ENCODE data around the gene RAB3B.

Gene RAB3B

DNA sequence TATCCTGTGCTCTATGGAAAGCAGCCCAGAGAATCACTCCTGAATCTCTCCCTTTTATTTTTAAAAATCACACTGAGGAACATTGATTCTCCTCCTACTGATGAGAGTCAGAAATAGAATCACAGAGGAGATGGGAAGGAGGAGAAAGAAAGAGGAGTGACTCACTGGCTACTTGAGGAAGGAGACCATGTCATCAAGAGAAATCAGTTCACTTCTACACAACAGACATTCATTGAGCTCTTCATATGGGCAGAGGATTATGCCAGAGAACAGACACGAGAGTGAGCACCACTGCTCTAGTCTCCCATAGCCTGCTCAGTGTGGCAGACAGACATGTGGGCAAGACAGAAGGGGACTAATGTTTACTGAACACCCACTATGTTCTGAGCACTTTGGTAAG is 44.2 kb downstream of the RAB3B start:
- Histone ChIP-seq H3K9me3 (ENCODE audit: low read depth, low read length) (no peaks in the 10 kb centered on the region), H3K9ac (ENCODE audit: insufficient read length) (no peak overlapping the region), H3K27ac (no peak overlapping the region), H3K4me3 (no peak overlapping the region), H3K36me3 (ENCODE audit: insufficient read depth, low read length) (no peaks in the 10 kb centered on the region)
- no peak for DNase-seq (ENCODE audit: low read depth, low spot score)
- no peak for TF ChIP-seq EZH2 (IDR thresholded peaks at IDR 0.05)
- no peak for TF ChIP-seq FOXP2 (optimal IDR thresholded peaks at IDR 0.05; ENCODE audit: control extremely low read depth, extremely low read length, insufficient read depth)
- TF ChIP-seq POLR2AphosphoS5 (IDR thresholded peaks at IDR 0.05; ENCODE audit: borderline replicate concordance, low read depth, low read length), result no peak

DNA sequence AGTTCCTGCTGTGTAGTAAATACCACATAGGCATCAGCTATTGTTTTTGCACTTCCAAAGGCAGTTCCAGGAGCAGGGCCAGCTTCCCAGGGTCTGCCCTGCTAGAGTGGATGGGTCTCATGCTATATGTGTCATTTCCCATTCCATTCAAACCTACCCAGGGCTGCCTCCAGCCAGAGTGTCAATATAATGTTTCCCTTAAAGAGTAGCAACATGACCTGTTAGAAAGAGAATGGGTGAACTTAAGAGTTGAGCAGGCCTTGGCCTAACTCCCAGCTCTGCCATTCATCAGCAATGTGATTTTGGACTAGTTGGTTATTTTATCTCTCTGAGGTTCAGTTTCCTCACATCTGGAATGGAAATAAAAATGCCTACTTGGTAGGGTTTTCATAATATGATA is 44.9 kb downstream of the RAB3B start:
- Histone ChIP-seq H3K4me3 (no peak overlapping the region), H3K9ac (ENCODE audit: insufficient read length) (no peak overlapping the region), H3K27ac (no peak overlapping the region), H3K9me3 (ENCODE audit: low read depth, low read length) (no peaks in the 10 kb centered on the region), H3K36me3 (ENCODE audit: insufficient read depth, low read length) (no peaks in the 10 kb centered on the region)
- no peak for DNase-seq (ENCODE audit: low read depth, low spot score)
- TF ChIP-seq POLR2AphosphoS5 (IDR thresholded peaks at IDR 0.05; ENCODE audit: borderline replicate concordance, low read depth, low read length), result no peak
- TF ChIP-seq EZH2 (IDR thresholded peaks at IDR 0.05), result no peak
- TF ChIP-seq FOXP2 (optimal IDR thresholded peaks at IDR 0.05; ENCODE audit: control extremely low read depth, extremely low read length, insufficient read depth), result no peak

- no peak for DNase-seq (ENCODE audit: low read depth, low spot score)
- Histone ChIP-seq H3K9me3 (ENCODE audit: low read depth, low read length) (no peaks in the 10 kb centered on the region), H3K27ac (no peak overlapping the region), H3K36me3 (ENCODE audit: insufficient read depth, low read length) (no peaks in the 10 kb centered on the region), H3K9ac (ENCODE audit: insufficient read length) (no peak overlapping the region), H3K4me3 (no peak overlapping the region)
- TF ChIP-seq FOXP2 (optimal IDR thresholded peaks at IDR 0.05; ENCODE audit: control extremely low read depth, extremely low read length, insufficient read depth) (no peak), POLR2AphosphoS5 (IDR thresholded peaks at IDR 0.05; ENCODE audit: borderline replicate concordance, low read depth, low read length) (no peak), EZH2 (IDR thresholded peaks at IDR 0.05) (no peak)
Observed at GRCh38 chr1:51942281-51942680, 48.2 kb downstream of the RAB3B start.

GRCh38 chr1:51941528-51941927 is 49.0 kb downstream of the RAB3B start:
- Histone ChIP-seq H3K9ac (ENCODE audit: insufficient read length) (no peak overlapping the region), H3K9me3 (ENCODE audit: low read depth, low read length) (no peaks in the 10 kb centered on the region), H3K36me3 (ENCODE audit: insufficient read depth, low read length) (no peaks in the 10 kb centered on the region), H3K4me3 (no peak overlapping the region), H3K27ac (no peak overlapping the region)
- no peak for TF ChIP-seq EZH2 (IDR thresholded peaks at IDR 0.05)
- TF ChIP-seq FOXP2 (optimal IDR thresholded peaks at IDR 0.05; ENCODE audit: control extremely low read depth, extremely low read length, insufficient read depth), result no peak
- TF ChIP-seq POLR2AphosphoS5 (IDR thresholded peaks at IDR 0.05; ENCODE audit: borderline replicate concordance, low read depth, low read length), result no peak
- DNase-seq (ENCODE audit: low read depth, low spot score), result no peak

DNA sequence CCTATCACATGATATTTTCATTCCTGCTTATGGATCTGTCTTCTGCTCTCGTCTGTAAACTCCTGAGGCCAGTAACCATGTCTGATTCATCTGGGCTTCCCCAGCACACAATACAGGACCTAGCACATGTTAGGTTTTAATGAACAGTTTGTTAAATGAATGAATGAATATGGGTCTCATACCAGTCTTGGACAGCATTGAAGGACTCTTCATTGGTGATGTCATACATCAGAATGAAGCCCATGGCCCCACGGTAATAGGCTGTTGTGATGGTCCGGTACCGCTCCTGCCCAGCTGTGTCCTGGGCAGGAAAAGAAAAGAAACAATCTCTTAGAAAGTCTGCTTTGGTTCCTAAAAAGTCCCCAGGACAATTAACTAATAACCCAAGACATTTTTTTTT is 53.4 kb downstream of the RAB3B start:
- TF ChIP-seq FOXP2 (optimal IDR thresholded peaks at IDR 0.05; ENCODE audit: control extremely low read depth, extremely low read length, insufficient read depth), result no peak
- H3K27ac ChIP-seq, result no peak overlapping the region
- DNase-seq (ENCODE audit: low read depth, low spot score), result no peak
- no peak overlapping the region for H3K9ac ChIP-seq (ENCODE audit: insufficient read length)
- no peak overlapping the region for H3K4me3 ChIP-seq
- no peaks in the 10 kb centered on the region for H3K36me3 ChIP-seq (ENCODE audit: insufficient read depth, low read length)
- H3K9me3 ChIP-seq (ENCODE audit: low read depth, low read length), result no peaks in the 10 kb centered on the region

- TF ChIP-seq FOXP2 (optimal IDR thresholded peaks at IDR 0.05; ENCODE audit: control extremely low read depth, extremely low read length, insufficient read depth) (no peak), EZH2 (IDR thresholded peaks at IDR 0.05) (no peak), POLR2AphosphoS5 (IDR thresholded peaks at IDR 0.05; ENCODE audit: borderline replicate concordance, low read depth, low read length) (no peak)
- Histone ChIP-seq H3K9ac (ENCODE audit: insufficient read length) (no peak overlapping the region), H3K9me3 (ENCODE audit: low read depth, low read length) (no peaks in the 10 kb centered on the region), H3K36me3 (ENCODE audit: insufficient read depth, low read length) (no peaks in the 10 kb centered on the region), H3K27ac (no peak overlapping the region), H3K4me3 (no peak overlapping the region)
- no peak for DNase-seq (ENCODE audit: low read depth, low spot score)
Observed at GRCh38 chr1:51936531-51936930, 54.0 kb downstream of the RAB3B start.

DNA sequence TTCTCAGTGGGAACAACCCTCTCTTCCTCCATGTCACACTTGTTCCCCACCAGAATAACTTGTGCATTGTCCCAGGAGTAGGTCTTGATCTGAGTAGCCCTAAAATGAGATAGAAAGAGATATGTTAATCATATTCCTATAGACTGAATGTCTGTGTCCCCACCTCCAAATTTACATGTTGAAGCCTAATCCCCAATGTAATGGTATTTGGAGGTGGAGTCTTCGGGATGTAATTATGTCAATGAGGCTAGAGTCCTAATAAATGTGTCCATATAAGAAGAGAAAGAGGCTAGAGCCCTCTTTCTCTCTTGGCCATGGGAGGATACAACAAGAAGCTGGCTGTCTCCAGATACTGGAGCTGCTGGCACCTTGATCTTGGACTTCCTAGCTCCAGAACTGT is 57.2 kb downstream of the RAB3B start:
- no peak for TF ChIP-seq FOXP2 (optimal IDR thresholded peaks at IDR 0.05; ENCODE audit: control extremely low read depth, extremely low read length, insufficient read depth)
- no peak for TF ChIP-seq EZH2 (IDR thresholded peaks at IDR 0.05)
- TF ChIP-seq POLR2AphosphoS5 (IDR thresholded peaks at IDR 0.05; ENCODE audit: borderline replicate concordance, low read depth, low read length), result no peak
- Histone ChIP-seq H3K4me3 (no peak overlapping the region), H3K9ac (ENCODE audit: insufficient read length) (no peak overlapping the region), H3K9me3 (ENCODE audit: low read depth, low read length) (no peaks in the 10 kb centered on the region), H3K36me3 (ENCODE audit: insufficient read depth, low read length) (no peaks in the 10 kb centered on the region), H3K27ac (no peak overlapping the region)
- DNase-seq (ENCODE audit: low read depth, low spot score), result no peak

DNA sequence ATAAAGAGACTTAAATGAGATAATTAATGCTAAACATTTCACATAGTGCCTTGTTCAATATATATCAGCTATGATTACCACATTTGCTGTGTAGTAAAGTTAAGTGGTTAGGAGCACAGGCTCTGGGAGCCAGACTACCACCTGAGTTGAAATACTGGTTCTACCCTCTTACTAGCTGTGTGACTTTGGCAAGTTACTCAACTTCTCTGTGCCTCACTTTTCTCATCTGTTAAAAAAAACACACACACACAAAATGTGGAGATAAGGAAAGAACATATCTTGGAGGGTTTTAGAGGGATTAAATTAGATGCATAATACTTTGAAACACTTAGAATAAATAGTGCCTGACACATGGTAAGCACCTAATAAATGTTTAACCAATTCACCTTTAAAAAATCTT is 60.2 kb downstream of the RAB3B start:
- no peak for DNase-seq (ENCODE audit: low read depth, low spot score)
- Histone ChIP-seq H3K36me3 (ENCODE audit: insufficient read depth, low read length) (no peaks in the 10 kb centered on the region), H3K27ac (no peak overlapping the region), H3K9ac (ENCODE audit: insufficient read length) (no peak overlapping the region), H3K9me3 (ENCODE audit: low read depth, low read length) (no peaks in the 10 kb centered on the region), H3K4me3 (no peak overlapping the region)
- TF ChIP-seq POLR2AphosphoS5 (IDR thresholded peaks at IDR 0.05; ENCODE audit: borderline replicate concordance, low read depth, low read length) (no peak), FOXP2 (optimal IDR thresholded peaks at IDR 0.05; ENCODE audit: control extremely low read depth, extremely low read length, insufficient read depth) (no peak), EZH2 (IDR thresholded peaks at IDR 0.05) (no peak)

GRCh38 chr1:51928896-51929295 is 61.6 kb downstream of the RAB3B start:
- Histone ChIP-seq H3K9me3 (ENCODE audit: low read depth, low read length) (no peaks in the 10 kb centered on the region), H3K4me3 (no peak overlapping the region), H3K36me3 (ENCODE audit: insufficient read depth, low read length) (no peaks in the 10 kb centered on the region), H3K27ac (no peak overlapping the region), H3K9ac (ENCODE audit: insufficient read length) (no peak overlapping the region)
- DNase-seq (ENCODE audit: low read depth, low spot score), result no peak
- no peak for TF ChIP-seq EZH2 (IDR thresholded peaks at IDR 0.05)
- no peak for TF ChIP-seq FOXP2 (optimal IDR thresholded peaks at IDR 0.05; ENCODE audit: control extremely low read depth, extremely low read length, insufficient read depth)

Measured in SK-N-MC (cell line).